Activated effector memory CD4-positive, alpha-beta T cell treated with Interleukin-2 at 50 U/mL for 16 hours (primary cell): ENCODE data around the gene RASA3.

ENCODE experiments used
- DNase-seq: peaks from one replicate; pipeline ENCODE4 v3.0.0-alpha.2; 2020

RASA3 gene

GRCh38 chr13:113973218-113974164 is 158.9 kb downstream of the RASA3 start, which contains the start of gene C13orf46:
TSS of gene C13orf46 (minus strand) at chr13:113974076. CDS start at chr13:113973997, 79 bp downstream.
- no peak for DNase-seq

- DNase-seq: no peak
These were observed 159.8 kb downstream of the RASA3 start for GRCh38 chr13:113972451-113973217.

- DNase-seq: no peak
These were observed 160.8 kb downstream of the RASA3 start for GRCh38 chr13:113971471-113972231.

- DNase-seq: no peak
These were observed 161.5 kb downstream of the RASA3 start for GRCh38 chr13:113970810-113971470.

- no peak for DNase-seq
These were observed 162.3 kb downstream of the RASA3 start for GRCh38 chr13:113969973-113970611.

GRCh38 chr13:113969311-113969972 is 163.0 kb downstream of the RASA3 start:
- DNase-seq: no peak

GRCh38 chr13:113968463-113969310 is 163.7 kb downstream of the RASA3 start:
- no peak for DNase-seq

- DNase-seq: no peak
These were observed 164.5 kb downstream of the RASA3 start for GRCh38 chr13:113967729-113968462.

GRCh38 chr13:113967206-113967720 is 165.2 kb downstream of the RASA3 start:
- DNase-seq: no peak

- no peak for DNase-seq
These were observed 166.2 kb downstream of the RASA3 start for GRCh38 chr13:113965968-113966884.

GRCh38 chr13:113965383-113965874 is 167.0 kb downstream of the RASA3 start:
- no peak for DNase-seq

- DNase-seq: no peak
These were observed 168.0 kb downstream of the RASA3 start for GRCh38 chr13:113964251-113964995.

- DNase-seq: no peak
These were observed 169.0 kb downstream of the RASA3 start for GRCh38 chr13:113963376-113963775.

GRCh38 chr13:113962975-113963374 is 169.4 kb downstream of the RASA3 start:
- no peak for DNase-seq

- no peak for DNase-seq
These were observed 170.0 kb downstream of the RASA3 start for GRCh38 chr13:113962386-113962785.

GRCh38 chr13:113960276-113960948 is 172.0 kb downstream of the RASA3 start:
- DNase-seq: no peak

- no peak for DNase-seq
These were observed 173.2 kb downstream of the RASA3 start for GRCh38 chr13:113959198-113959597.
